Measurements from ENCODE around the gene BAHCC1. TPM values are rescaled to one million over a fixed set of nuclear protein-coding genes. Genes with fewer than 3 reads are reported as not detected.

The BAHCC1 gene
- total and polyA plus RNA-seq, 10 of the 15 experiments (the other 5 are each of a cell fraction or from before 2014, with no cell fraction given), result 0.03 to 0.14 (median 0.11) TPM; not detected in 6

- ChIA-PET POLR2A (no interaction called here), RAD21 (ENCODE audit: unreplicated experiment) (no interaction called here), CTCF (no interaction called here), SMC1A (ENCODE audit: uncharacterized antibody, unreplicated experiment) (no interaction called here)
- TF ChIP-seq SRF (IDR thresholded peaks at IDR 0.05; ENCODE audit: low read depth in 2 of 2, low read length in 2 of 2) (peak in 1 of 2 experiments; percentile 45; a peak in 1 of 4 replicates), TAF1 (IDR thresholded peaks at IDR 0.05; ENCODE audit: borderline replicate concordance, low read depth, low read length) (no peak), ZNF592 (IDR thresholded peaks at IDR 0.05) (no peak)
- Histone ChIP-seq H3K27me3 (replicated peaks in 1 of 2; ENCODE audit: control insufficient read depth in 2 of 2, insufficient read depth in 2 of 2, low read length in 1 of 2) (no peaks in the 10 kb centered on the region), H3K9me3 (replicated peaks; ENCODE audit: control insufficient read depth, insufficient read depth, low read length) (no peaks in the 10 kb centered on the region), H3K4me1 (ENCODE audit: control insufficient read depth, insufficient read depth, low read length) (no peaks in the 10 kb centered on the region), H3K79me2 (ENCODE audit: control insufficient read depth, insufficient read depth, low read length) (no peaks in the 10 kb centered on the region), H3K27ac (ENCODE audit: control insufficient read depth, insufficient read depth) (no peak overlapping the region), H3K4me3 (no peak overlapping the region), H3K36me3 (ENCODE audit: control insufficient read depth in 2 of 2, insufficient read depth in 2 of 2, low read length in 1 of 2) (no peaks in the 10 kb centered on the region), H3K4me2 (ENCODE audit: control insufficient read depth, insufficient read depth) (no peak overlapping the region), H3K9ac (ENCODE audit: control insufficient read depth, insufficient read depth, low read length) (no peak overlapping the region), H2AFZ (ENCODE audit: control insufficient read depth, low read depth, low read length) (no peak overlapping the region), H4K20me1 (ENCODE audit: control insufficient read depth, insufficient read depth) (no peaks in the 10 kb centered on the region)
- no peak for FAIRE-seq
- BruUV-seq (replicated peaks), result no TSS peak
- intact Hi-C loops (cut with micrococcal nuclease; ENCODE audit: unreplicated experiment) (no loop called here), in situ Hi-C loops (cut with MboI) (no loop called here)
- no peak for ATAC-seq
- DNase-seq (ENCODE audit: low read depth, low spot score), result no peak
- 69% methylated on average over 39 of the region's 43 CpGs for WGBS (ENCODE audit: insufficient coverage, insufficient replicate concordance, low lambda C conversion rate, missing lambda C conversion rate)
Measured at GRCh38 chr17:81460856-81461460, 65.7 kb downstream of the BAHCC1 start.
